ENCODE results near the gene TPCN1. TPM values are rescaled to one million over a fixed set of nuclear protein-coding genes. Genes with fewer than 3 reads are reported as not detected.

Gene TPCN1
- total RNA-seq, 1 donor from 2014 or later: 27.9 TPM

DNA sequence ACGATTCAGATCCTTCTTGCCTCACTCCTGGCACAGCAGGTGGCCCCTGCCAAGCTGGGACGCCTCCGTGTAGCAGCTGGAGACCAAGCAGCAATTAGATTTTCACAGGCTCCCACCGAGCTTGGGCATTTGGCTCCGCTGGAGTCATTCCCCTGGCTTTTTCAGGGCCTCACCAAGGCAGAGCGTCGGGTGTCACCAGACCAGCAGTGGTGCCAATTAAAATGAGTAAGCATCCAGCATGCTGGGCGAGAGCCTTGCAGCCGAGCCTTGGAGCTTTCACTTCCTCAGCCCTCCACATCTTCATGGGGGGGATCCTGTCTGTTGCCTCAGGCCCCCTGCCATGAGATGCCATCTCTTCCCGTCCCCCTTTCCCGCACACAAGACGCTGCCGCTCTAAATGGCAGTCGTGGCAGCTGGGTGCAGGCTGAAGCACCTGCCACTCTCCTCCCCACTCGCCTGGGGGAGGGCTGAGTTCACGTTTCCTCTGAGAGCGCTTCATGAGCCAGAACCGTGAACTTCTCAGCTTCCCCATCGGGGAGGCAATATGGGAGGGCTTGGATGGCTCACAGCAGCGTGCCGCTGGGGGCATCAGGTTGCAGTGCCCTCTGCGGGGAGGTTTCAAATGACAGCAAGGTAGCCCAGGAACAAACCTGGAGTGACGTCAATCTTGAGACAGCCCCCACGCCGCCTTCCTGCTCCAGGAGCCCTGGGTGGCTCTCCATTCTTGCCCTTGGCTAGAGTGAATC lies 11.7 kb downstream of the TPCN1 start:
- no peaks in the 10 kb centered on the region for H3K27me3 ChIP-seq (ENCODE audit: insufficient read depth, low read length)
- Mint-ChIP-seq H3K27me3 (ENCODE audit: low read depth, unreplicated experiment) (no peaks in the 10 kb centered on the region), H3K4me1 (ENCODE audit: low read depth, unreplicated experiment) (peaks cover 25% of the 10 kb centered on the region), H3K9me3 (ENCODE audit: unreplicated experiment) (no peaks in the 10 kb centered on the region), H3K4me3 (ENCODE audit: unreplicated experiment) (no peak overlapping the region), H3K36me3 (ENCODE audit: low read depth, unreplicated experiment) (peaks cover 29% of the 10 kb centered on the region), H3K27ac (ENCODE audit: unreplicated experiment) (peak overlapping the region; percentile 96)
- H4K20me1 ChIP-seq (ENCODE audit: insufficient read depth, low read length): no peaks in the 10 kb centered on the region
- peak overlapping the region; percentile 66 for H3K9ac ChIP-seq (ENCODE audit: low read length)
- H3K79me2 ChIP-seq (ENCODE audit: insufficient read depth, low read length): no peaks in the 10 kb centered on the region
- peak; percentile 75 for DNase-seq (ENCODE audit: low read depth)
- no peaks in the 10 kb centered on the region for H3K9me3 ChIP-seq (ENCODE audit: insufficient read depth, low read depth, low read length)
- FAIRE-seq: no peak
- TF ChIP-seq, protein P1, sequence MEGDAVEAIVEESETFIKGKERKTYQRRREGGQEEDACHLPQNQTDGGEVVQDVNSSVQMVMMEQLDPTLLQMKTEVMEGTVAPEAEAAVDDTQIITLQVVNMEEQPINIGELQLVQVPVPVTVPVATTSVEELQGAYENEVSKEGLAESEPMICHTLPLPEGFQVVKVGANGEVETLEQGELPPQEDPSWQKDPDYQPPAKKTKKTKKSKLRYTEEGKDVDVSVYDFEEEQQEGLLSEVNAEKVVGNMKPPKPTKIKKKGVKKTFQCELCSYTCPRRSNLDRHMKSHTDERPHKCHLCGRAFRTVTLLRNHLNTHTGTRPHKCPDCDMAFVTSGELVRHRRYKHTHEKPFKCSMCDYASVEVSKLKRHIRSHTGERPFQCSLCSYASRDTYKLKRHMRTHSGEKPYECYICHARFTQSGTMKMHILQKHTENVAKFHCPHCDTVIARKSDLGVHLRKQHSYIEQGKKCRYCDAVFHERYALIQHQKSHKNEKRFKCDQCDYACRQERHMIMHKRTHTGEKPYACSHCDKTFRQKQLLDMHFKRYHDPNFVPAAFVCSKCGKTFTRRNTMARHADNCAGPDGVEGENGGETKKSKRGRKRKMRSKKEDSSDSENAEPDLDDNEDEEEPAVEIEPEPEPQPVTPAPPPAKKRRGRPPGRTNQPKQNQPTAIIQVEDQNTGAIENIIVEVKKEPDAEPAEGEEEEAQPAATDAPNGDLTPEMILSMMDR (IDR thresholded peaks at IDR 0.05; ENCODE audit: insufficient read depth, low read depth, low read length): no peak
- no peak for TF ChIP-seq EZH2 (IDR thresholded peaks at IDR 0.05; ENCODE audit: insufficient read depth, low read length)
- H3K4me2 ChIP-seq (ENCODE audit: low read length): peak overlapping the region; percentile 62
- H3K4me1 ChIP-seq (ENCODE audit: insufficient read depth, low read length): peaks cover 33% of the 10 kb centered on the region
- no peak overlapping the region for H3K4me3 ChIP-seq (ENCODE audit: insufficient read depth, low read depth, low read length)
- H3K27ac ChIP-seq (ENCODE audit: low read depth, low read length): peak overlapping the region; percentile 72
- no peaks in the 10 kb centered on the region for H3K36me3 ChIP-seq (ENCODE audit: insufficient read depth, low read length)
- H2AFZ ChIP-seq (ENCODE audit: low read depth, low read length): peak overlapping the region; percentile 48

DNA sequence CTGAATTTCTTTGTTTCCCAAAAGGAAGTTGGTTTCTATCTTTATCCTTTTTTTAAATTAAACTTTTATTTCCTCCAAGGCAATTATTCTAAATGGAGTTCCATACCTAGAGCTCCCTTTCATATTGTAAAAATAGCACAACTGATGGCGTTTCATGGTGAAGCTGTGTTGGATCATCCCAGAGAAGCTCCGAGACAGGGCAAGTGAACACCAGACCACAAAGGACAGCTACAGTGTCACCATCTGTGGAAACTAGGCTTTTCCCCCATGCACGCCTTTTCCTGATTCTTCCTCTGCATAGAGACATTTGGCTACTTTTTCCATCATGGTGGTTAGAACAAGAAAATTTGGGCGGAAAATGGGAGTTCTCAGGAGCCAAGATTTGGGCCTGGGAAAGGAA lies 12.7 kb downstream of the TPCN1 start:
- H3K4me2 ChIP-seq (ENCODE audit: low read length): no peak overlapping the region
- peaks cover 29% of the 10 kb centered on the region for H3K36me3 Mint-ChIP-seq (ENCODE audit: low read depth, unreplicated experiment)
- peaks cover 33% of the 10 kb centered on the region for H3K4me1 ChIP-seq (ENCODE audit: insufficient read depth, low read length)
- no peaks in the 10 kb centered on the region for H3K9me3 ChIP-seq (ENCODE audit: insufficient read depth, low read depth, low read length)
- no peak overlapping the region for H3K27ac ChIP-seq (ENCODE audit: low read depth, low read length)
- H3K4me3 ChIP-seq (ENCODE audit: insufficient read depth, low read depth, low read length): no peak overlapping the region
- peaks cover 22% of the 10 kb centered on the region for H3K4me1 Mint-ChIP-seq (ENCODE audit: low read depth, unreplicated experiment)
- no peaks in the 10 kb centered on the region for H3K36me3 ChIP-seq (ENCODE audit: insufficient read depth, low read length)
- no peaks in the 10 kb centered on the region for H3K79me2 ChIP-seq (ENCODE audit: insufficient read depth, low read length)
- DNase-seq (ENCODE audit: low read depth) (no peak), FAIRE-seq (no peak)
- H3K27me3 ChIP-seq (ENCODE audit: insufficient read depth, low read length): no peaks in the 10 kb centered on the region
- H3K9ac ChIP-seq (ENCODE audit: low read length): no peak overlapping the region
- no peaks in the 10 kb centered on the region for H3K9me3 Mint-ChIP-seq (ENCODE audit: unreplicated experiment)
- H3K4me3 Mint-ChIP-seq (ENCODE audit: unreplicated experiment): no peak overlapping the region
- H3K27ac Mint-ChIP-seq (ENCODE audit: unreplicated experiment): no peak overlapping the region
- no peaks in the 10 kb centered on the region for H4K20me1 ChIP-seq (ENCODE audit: insufficient read depth, low read length)
- no peak overlapping the region for H2AFZ ChIP-seq (ENCODE audit: low read depth, low read length)
- H3K27me3 Mint-ChIP-seq (ENCODE audit: low read depth, unreplicated experiment): no peaks in the 10 kb centered on the region
- no peak for TF ChIP-seq EZH2 (IDR thresholded peaks at IDR 0.05; ENCODE audit: insufficient read depth, low read length)
- TF ChIP-seq, protein P1 (IDR thresholded peaks at IDR 0.05; ENCODE audit: insufficient read depth, low read depth, low read length): no peak

DNA sequence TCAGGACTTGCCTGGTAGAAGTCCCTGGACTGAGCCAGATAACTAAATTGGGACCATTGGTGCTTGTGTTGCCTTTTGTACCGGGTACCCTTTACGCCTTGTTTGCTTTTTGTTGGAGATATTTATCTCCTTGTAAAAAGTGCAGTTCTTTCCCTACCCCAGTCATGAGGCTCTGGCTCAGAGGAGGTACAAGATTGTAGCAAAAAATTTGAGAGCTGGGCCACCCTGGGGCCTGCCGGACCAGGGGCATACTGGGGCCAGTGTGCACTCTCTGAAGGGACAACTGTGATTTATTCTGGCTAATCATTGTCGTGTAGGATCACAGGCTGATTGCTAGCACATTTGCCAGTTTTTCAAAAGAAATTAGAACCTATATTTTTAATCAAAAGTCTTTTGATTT lies 13.2 kb downstream of the TPCN1 start:
- no peak for DNase-seq (ENCODE audit: low read depth)
- no peak overlapping the region for H3K27ac Mint-ChIP-seq (ENCODE audit: unreplicated experiment)
- no peak for FAIRE-seq
- peaks cover 29% of the 10 kb centered on the region for H3K36me3 Mint-ChIP-seq (ENCODE audit: low read depth, unreplicated experiment)
- H3K4me2 ChIP-seq (ENCODE audit: low read length): no peak overlapping the region
- no peak overlapping the region for H3K4me3 ChIP-seq (ENCODE audit: insufficient read depth, low read depth, low read length)
- H2AFZ ChIP-seq (ENCODE audit: low read depth, low read length): no peak overlapping the region
- no peaks in the 10 kb centered on the region for H3K27me3 Mint-ChIP-seq (ENCODE audit: low read depth, unreplicated experiment)
- no peaks in the 10 kb centered on the region for H3K36me3 ChIP-seq (ENCODE audit: insufficient read depth, low read length)
- H3K79me2 ChIP-seq (ENCODE audit: insufficient read depth, low read length): no peaks in the 10 kb centered on the region
- H3K27me3 ChIP-seq (ENCODE audit: insufficient read depth, low read length): no peaks in the 10 kb centered on the region
- TF ChIP-seq EZH2 (IDR thresholded peaks at IDR 0.05; ENCODE audit: insufficient read depth, low read length): no peak
- TF ChIP-seq, protein P1 (IDR thresholded peaks at IDR 0.05; ENCODE audit: insufficient read depth, low read depth, low read length): no peak
- H3K27ac ChIP-seq (ENCODE audit: low read depth, low read length): no peak overlapping the region
- no peaks in the 10 kb centered on the region for H3K9me3 Mint-ChIP-seq (ENCODE audit: unreplicated experiment)
- H3K4me1 Mint-ChIP-seq (ENCODE audit: low read depth, unreplicated experiment): peaks cover 25% of the 10 kb centered on the region
- H4K20me1 ChIP-seq (ENCODE audit: insufficient read depth, low read length): no peaks in the 10 kb centered on the region
- no peaks in the 10 kb centered on the region for H3K9me3 ChIP-seq (ENCODE audit: insufficient read depth, low read depth, low read length)
- H3K4me3 Mint-ChIP-seq (ENCODE audit: unreplicated experiment): no peak overlapping the region
- H3K4me1 ChIP-seq (ENCODE audit: insufficient read depth, low read length): peaks cover 39% of the 10 kb centered on the region
- no peak overlapping the region for H3K9ac ChIP-seq (ENCODE audit: low read length)
